ENCODE data around the gene DAB1.
A peak's percentile ranks its signal among the peaks of the same experiment; 100 is the strongest.

The DAB1 gene

GRCh38 chr1:57217905-57218304 lies 206.0 kb downstream of the DAB1 start:
- no peak for DNase-seq (ENCODE audit: low spot score)

- peak; percentile 41 for DNase-seq (ENCODE audit: low spot score)
Measured at GRCh38 chr1:57214951-57215575, 208.8 kb downstream of the DAB1 start.

- no peak for DNase-seq (ENCODE audit: low spot score)
Measured at GRCh38 chr1:57210881-57211280, 213.0 kb downstream of the DAB1 start.

GRCh38 chr1:57209495-57209894 lies 214.4 kb downstream of the DAB1 start:
- no peak for DNase-seq (ENCODE audit: low spot score)

GRCh38 chr1:57208741-57209302 lies 215.0 kb downstream of the DAB1 start:
- DNase-seq (ENCODE audit: low spot score): no peak

- DNase-seq (ENCODE audit: low spot score): no peak
Measured at GRCh38 chr1:57206038-57206437, 217.8 kb downstream of the DAB1 start.

GRCh38 chr1:57204942-57205787 lies 218.7 kb downstream of the DAB1 start:
- DNase-seq (ENCODE audit: low spot score): no peak

- DNase-seq (ENCODE audit: low spot score): no peak
Measured at GRCh38 chr1:57204091-57204490, 219.8 kb downstream of the DAB1 start.

- DNase-seq (ENCODE audit: low spot score): no peak
Measured at GRCh38 chr1:57202241-57202640, 221.6 kb downstream of the DAB1 start.

GRCh38 chr1:57198912-57199311 lies 224.9 kb downstream of the DAB1 start:
- no peak for DNase-seq (ENCODE audit: low spot score)

- DNase-seq (ENCODE audit: low spot score): no peak
Measured at GRCh38 chr1:57195436-57195941, 228.4 kb downstream of the DAB1 start.

GRCh38 chr1:57192222-57192621 lies 231.6 kb downstream of the DAB1 start:
- DNase-seq (ENCODE audit: low spot score): peak; percentile 31

GRCh38 chr1:57190898-57191297 lies 233.0 kb downstream of the DAB1 start:
- no peak for DNase-seq (ENCODE audit: low spot score)

GRCh38 chr1:57188168-57188567 lies 235.7 kb downstream of the DAB1 start:
- DNase-seq (ENCODE audit: low spot score): no peak

GRCh38 chr1:57186455-57186854 lies 237.4 kb downstream of the DAB1 start:
- DNase-seq (ENCODE audit: low spot score): no peak

GRCh38 chr1:57179001-57179400 lies 244.9 kb downstream of the DAB1 start:
- DNase-seq (ENCODE audit: low spot score): no peak

GRCh38 chr1:57175506-57175905 lies 248.4 kb downstream of the DAB1 start:
- DNase-seq (ENCODE audit: low spot score): no peak

GRCh38 chr1:57172040-57172439 lies 251.8 kb downstream of the DAB1 start:
- DNase-seq (ENCODE audit: low spot score): no peak

GRCh38 chr1:57167997-57168396 lies 255.9 kb downstream of the DAB1 start:
- no peak for DNase-seq (ENCODE audit: low spot score)

GRCh38 chr1:57165546-57165945 lies 258.3 kb downstream of the DAB1 start:
- no peak for DNase-seq (ENCODE audit: low spot score)

GRCh38 chr1:57164584-57164983 lies 259.3 kb downstream of the DAB1 start:
- DNase-seq (ENCODE audit: low spot score): no peak

- DNase-seq (ENCODE audit: low spot score): no peak
Measured at GRCh38 chr1:57163789-57164188, 260.1 kb downstream of the DAB1 start.

GRCh38 chr1:57163325-57163724 lies 260.5 kb downstream of the DAB1 start:
- DNase-seq (ENCODE audit: low spot score): no peak
